Large intestine (tissue), 3 donors: ENCODE results near the gene KMT2C. TPM values are rescaled to one million over a fixed set of nuclear protein-coding genes. Genes with fewer than 3 reads are reported as not detected.
"Not testable (repeated sequence)": the region's sequence is repeated elsewhere in the genome, so short reads cannot be mapped to it uniquely, and the experiment has no call there.

Experiments
- DNase-seq, 2 donors: peaks; one replicate each; pipeline versions ENCODE4 v3.0.0 to v3.0.0-alpha.2; 2013
- H3K27ac ChIP-seq: one replicate; pipeline ENCODE4 v1.5.1; 2013; ENCODE audit warnings: low read length
- H3K27me3 ChIP-seq: 2 replicates; pipeline ENCODE4 v1.6.1; 2013; ENCODE audit warnings: low read length; ENCODE audit not compliant: control insufficient read depth, insufficient read depth
- H3K36me3 ChIP-seq: 2 replicates; pipeline ENCODE4 v1.6.1; 2013; ENCODE audit warnings: low read length; ENCODE audit not compliant: control insufficient read depth, insufficient read depth
- H3K4me1 ChIP-seq: one replicate; pipeline ENCODE4 v1.6.1; 2013; ENCODE audit warnings: low read length; ENCODE audit not compliant: control insufficient read depth, insufficient read depth
- H3K4me3 ChIP-seq: one replicate; pipeline ENCODE4 v1.5.1; 2013; ENCODE audit warnings: low read length
- H3K9me3 ChIP-seq: one replicate; pipeline ENCODE4 v1.6.1; 2013; ENCODE audit warnings: mild to moderate bottlenecking, low read depth, low read length, moderate library complexity; ENCODE audit not compliant: control insufficient read depth
- WGBS: methylation state at CpG from one replicate; pipeline ENCODE4 v1.1.5; 2013; ENCODE audit warnings: low lambda C conversion rate; ENCODE audit not compliant: insufficient coverage; 5-methylcytosine and 5-hydroxymethylcytosine counted together
- polyA plus RNA-seq: library from polyadenylated mRNA; unstranded; fragments of 120-200 nt; gene quantifications from one replicate; pipeline ENCODE4 v1.2.1, GENCODE V29; 2013

The KMT2C gene
- polyA plus RNA-seq, 1 donor: 34.1 TPM

DNA sequence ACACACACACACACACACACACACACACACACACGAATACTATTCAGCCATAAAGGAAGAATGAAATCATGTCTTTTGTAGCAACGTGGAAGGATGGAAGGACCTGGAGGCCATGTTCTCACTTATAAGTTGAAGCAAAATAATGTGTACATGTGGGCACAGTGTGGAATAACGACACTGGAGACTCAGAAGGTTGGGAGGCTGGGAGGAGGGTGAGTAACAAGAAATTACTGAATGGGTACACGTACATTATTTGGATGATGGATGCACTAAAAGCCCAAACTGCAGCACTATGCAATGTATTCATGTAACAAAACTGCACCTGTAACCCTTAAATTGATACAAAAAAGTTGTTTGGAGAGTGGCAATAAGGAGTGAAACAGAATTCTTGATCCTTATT, 32.1 kb downstream of the KMT2C start:
- H3K4me1 ChIP-seq: no peaks in the 10 kb centered on the region
- peaks cover 12% of the 10 kb centered on the region for H3K9me3 ChIP-seq
- H3K27me3 ChIP-seq: no peaks in the 10 kb centered on the region
- H3K4me3 ChIP-seq: no peak overlapping the region
- 43% methylated on average over 3 of the region's 4 CpGs for WGBS
- no peaks in the 10 kb centered on the region for H3K36me3 ChIP-seq
- no peak overlapping the region for H3K27ac ChIP-seq
- peak in 1 of 2 donors; percentile 17 for DNase-seq

DNA sequence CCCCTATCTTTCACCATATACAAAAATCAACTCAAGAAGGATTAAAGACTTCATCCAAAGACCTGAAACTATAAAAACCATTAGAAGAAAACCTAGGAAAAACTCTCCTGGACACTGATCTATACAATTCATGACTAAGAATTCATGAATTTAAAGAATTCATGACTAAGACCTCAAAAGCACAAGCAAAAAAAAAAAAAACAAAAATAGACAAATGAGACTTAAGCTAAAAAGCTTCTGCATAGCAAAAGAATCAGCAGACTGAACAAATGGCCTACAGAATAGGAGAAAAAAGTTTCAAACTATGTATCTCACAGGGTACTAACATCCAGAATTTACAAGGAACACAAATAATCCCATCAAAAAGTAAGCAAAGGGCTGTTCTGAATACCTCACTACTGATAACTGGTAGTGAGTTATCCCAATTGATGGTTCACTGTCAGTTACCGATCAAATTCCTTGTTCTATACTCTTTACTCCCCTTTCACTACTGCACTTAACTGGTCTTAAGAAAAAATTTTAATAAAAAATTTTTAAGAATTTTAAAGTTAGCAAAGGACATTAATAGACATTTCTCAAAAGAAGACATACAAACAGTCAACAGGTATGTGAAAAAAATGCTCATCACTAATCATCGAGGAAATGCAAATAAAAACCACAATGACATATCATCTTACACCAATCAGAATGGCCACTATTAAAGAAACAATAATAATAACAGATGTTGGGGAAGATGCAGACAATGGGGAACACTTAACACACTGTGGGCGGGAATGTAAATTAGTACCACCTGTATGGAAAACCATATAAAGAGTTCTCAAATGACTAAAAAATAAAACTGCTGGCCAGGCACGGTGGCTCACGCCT, 33.2 kb downstream of the KMT2C start:
- Histone ChIP-seq H3K36me3 (no peaks in the 10 kb centered on the region), H3K27ac (no peak overlapping the region), H3K4me1 (no peaks in the 10 kb centered on the region), H3K9me3 (peaks cover 12% of the 10 kb centered on the region), H3K27me3 (no peaks in the 10 kb centered on the region), H3K4me3 (no peak overlapping the region)
- 52% methylated on average over 5 of the region's 5 CpGs for WGBS
- DNase-seq: no peak

DNA sequence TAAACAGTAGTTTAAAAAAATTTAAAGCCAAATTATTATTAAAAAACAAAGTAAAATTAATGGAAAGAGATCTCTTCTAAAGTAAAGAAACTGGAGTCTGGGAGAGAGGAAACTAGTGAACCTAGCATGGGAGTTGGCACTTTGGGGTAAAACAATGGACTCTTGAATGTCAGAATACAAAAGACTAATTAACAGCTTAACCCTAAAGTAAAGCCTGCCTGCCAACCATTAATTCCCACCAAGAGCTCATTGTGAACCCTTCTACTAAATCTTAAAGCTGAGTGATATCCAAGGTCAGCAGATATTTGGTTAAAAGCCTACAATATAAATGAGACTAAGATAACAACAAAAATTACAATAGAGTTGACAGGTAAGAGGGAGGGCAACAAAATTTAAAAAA, 36.5 kb downstream of the KMT2C start:
- no peaks in the 10 kb centered on the region for H3K9me3 ChIP-seq
- no peak overlapping the region for H3K4me3 ChIP-seq
- no peak for DNase-seq
- H3K4me1 ChIP-seq: no peaks in the 10 kb centered on the region
- no peak overlapping the region for H3K27ac ChIP-seq
- no peaks in the 10 kb centered on the region for H3K27me3 ChIP-seq
- no peaks in the 10 kb centered on the region for H3K36me3 ChIP-seq

DNA sequence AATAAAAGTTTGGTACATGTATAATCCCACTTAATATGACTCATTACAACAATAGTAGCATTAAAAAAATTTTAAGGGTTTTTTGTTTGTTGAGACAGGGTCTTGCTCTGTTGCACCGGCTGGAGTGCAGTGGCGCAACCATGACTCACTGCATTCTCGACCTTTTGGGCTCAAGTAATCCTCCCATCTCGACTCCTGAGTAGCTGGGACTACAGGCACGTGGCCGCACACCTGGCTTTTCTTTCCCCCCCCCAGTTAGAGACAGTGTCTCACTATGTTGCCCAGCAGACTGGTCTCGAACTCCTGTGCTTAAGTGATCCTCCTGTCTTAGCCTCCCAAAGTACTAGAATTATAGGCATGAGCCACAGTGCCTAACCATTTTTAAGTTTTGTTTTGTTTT, 40.7 kb downstream of the KMT2C start:
- Histone ChIP-seq H3K36me3 (no peaks in the 10 kb centered on the region), H3K27me3 (no peaks in the 10 kb centered on the region), H3K27ac (no peak overlapping the region), H3K4me3 (no peak overlapping the region), H3K9me3 (no peaks in the 10 kb centered on the region), H3K4me1 (no peaks in the 10 kb centered on the region)
- no peak for DNase-seq
- no CpG with 5 or more reads among the region's 7 CpGs for WGBS

DNA sequence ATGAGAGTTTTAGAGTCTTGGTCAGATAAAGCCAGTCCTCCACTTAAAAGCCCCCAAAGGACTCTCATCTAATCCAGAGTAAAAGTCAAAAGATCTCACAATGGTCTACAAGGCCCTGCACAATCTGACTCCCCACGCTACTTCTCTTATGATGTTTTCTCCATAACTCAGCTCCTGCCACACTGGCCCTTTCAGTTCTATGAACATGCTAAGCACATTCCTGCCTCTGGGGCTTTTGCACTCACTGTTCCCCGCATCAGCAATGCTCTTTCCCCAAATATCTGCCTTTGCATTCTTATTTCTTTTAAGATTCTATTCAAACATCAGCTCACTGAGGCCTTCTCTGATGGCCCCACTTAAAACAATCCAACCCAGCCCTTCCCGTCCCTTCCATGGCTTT, 41.6 kb downstream of the KMT2C start:
- H3K4me1 ChIP-seq, H3K4me3 ChIP-seq, H3K9me3 ChIP-seq, H3K27ac ChIP-seq, H3K27me3 ChIP-seq, H3K36me3 ChIP-seq: not testable (repeated sequence)
- DNase-seq: peak in 1 of 2 donors; percentile 24
- WGBS: 64% methylated on average over 3 of the region's 3 CpGs

DNA sequence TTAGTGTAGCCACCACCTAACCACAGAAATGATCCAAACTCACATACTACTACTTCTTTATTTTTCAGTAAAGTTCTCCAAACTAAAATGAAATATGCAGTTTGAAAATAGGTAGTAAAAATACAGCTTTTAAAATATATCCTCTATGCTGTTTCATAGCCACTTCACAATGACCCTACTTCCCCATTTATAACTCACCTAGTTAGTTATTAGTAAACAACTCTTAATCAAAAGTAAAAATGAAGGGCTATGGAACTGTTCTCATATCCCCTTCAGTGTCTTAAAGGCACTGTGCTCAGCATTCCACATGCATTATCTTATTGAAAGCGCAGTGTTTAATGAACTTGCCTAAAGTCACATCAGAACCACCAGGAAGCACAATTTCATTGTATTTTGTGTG, 43.5 kb downstream of the KMT2C start:
- no peak for DNase-seq
- Histone ChIP-seq H3K27ac (no peak overlapping the region), H3K36me3 (no peaks in the 10 kb centered on the region), H3K27me3 (no peaks in the 10 kb centered on the region), H3K4me3 (no peak overlapping the region), H3K4me1 (no peaks in the 10 kb centered on the region), H3K9me3 (no peaks in the 10 kb centered on the region)
- no CpG with 5 or more reads among the region's 1 CpG for WGBS

DNA sequence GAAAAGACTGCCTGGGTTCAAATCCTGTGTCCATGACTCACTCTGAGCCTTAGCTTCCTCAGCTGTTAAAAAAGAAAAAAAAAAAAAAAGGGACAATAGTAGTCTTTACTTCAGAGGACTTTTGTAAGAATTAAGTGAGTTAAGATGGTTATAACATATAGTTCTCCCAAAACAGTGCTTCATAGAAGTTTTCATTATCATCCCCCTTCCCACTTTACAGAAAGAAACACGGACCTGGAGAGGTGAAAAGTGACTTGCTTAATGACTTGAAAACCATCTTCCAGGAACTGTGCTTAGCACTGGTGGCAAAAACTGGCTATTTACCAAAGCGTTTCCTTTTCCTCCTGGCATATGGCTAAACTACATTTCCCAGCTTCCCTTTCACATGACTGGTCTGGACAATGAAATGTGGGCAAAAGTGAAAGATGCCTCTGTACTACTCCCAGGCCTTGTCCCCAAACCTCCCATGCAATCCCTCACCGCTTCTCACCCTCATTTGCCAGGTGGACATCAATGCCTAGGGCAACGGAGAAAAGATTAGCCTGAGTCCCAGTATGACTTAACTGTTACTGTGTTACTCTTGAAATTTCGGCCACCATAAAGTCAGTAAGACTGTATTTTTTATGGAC, 49.6 kb downstream of the KMT2C start:
- H3K27me3 ChIP-seq, H3K9me3 ChIP-seq, H3K4me1 ChIP-seq, H3K36me3 ChIP-seq, DNase-seq, H3K27ac ChIP-seq, H3K4me3 ChIP-seq: not testable (repeated sequence)
- 39% methylated on average over 2 of the region's 5 CpGs for WGBS

DNA sequence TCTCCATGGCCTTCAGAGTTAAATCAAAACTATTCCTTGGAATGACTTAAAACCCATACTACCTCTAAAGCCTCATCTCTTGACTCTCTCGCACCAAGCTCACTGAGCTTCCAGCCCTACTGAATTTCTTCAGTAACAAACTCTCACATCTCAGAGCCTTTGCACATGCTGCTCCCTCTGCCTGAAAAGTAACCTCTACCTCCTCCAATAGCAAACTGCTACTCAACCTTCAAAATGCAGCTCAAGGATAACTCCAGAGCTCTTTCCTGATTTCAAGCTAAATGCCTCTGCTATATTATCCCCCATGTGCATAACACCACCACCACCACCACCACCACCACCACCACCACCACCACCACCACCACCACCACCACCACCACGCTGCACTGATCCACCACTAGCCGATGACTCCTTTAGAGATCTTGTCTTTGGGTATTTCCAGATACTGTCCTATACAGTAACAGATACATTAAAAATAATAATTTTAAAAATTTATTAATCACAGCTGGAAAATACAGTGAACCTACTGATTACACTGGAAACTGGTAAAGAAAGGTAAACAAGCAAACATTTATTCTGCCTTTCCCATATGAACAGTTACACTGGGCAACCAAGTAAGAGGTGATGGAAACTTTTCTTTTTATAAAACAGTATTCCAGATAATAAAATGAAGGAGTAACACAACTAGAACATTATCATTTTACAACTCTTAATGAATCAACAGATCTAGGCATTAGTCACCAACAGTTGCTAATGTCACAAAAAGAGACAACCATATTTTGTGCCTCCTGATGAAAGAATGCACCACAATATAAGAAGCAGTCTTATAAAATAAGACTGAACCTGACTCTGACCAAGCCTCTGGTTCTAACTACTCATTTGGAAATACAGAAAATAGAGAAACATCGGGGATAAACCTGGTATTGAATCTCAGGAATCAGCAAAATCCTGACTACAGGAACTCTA, 51.3 kb downstream of the KMT2C start:
- H3K27me3 ChIP-seq, DNase-seq, H3K9me3 ChIP-seq, H3K36me3 ChIP-seq, H3K27ac ChIP-seq, H3K4me3 ChIP-seq, H3K4me1 ChIP-seq: not testable (repeated sequence)
- WGBS: 51% methylated on average over 3 of the region's 4 CpGs

DNA sequence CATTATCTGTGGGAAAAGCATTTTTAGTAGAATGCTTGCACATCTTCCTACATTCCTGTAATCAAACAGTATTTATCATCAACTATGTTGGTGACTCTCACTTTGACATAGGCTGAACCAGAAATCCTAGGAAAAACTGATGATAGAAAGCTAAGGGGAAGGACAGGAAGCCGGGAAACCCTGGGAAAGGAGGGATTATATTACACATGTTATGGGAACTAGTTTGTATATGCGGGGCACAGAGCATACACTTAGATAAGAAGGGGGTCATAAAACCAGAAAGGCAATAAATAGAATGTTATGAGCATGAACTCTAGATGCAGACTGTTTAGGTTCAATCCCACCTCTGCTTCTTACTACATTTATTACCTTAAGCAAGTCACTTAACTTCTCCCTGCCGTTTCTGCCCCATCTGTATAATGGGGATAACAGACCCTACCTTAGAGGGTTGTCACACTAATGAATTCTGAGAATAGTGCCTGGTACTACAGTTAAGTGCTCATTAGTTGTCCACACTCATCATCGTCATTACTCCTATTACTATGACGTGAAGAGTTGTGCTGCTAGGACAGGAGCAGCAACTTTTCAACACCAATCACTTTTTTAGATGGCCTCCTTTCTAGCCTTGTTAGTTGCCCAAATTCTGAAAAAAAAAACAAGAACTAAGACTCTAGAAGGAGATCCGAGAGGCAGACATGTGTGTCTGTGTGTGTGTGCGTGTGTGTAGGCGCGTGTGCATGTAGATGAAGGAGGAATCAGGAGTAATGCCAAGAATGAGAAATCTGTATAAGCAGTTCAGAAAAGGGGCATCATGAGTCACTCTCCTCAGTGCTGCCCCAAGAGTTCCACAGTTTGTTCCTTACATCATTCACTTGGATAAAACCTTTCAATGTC, 52.2 kb downstream of the KMT2C start:
- Histone ChIP-seq H3K4me1 (peaks cover 4% of the 10 kb centered on the region), H3K27me3 (no peaks in the 10 kb centered on the region), H3K27ac (no peak overlapping the region), H3K36me3 (no peaks in the 10 kb centered on the region), H3K4me3 (no peak overlapping the region), H3K9me3 (no peaks in the 10 kb centered on the region)
- peak in 1 of 2 donors; percentile 27 for DNase-seq
- WGBS: 60% methylated on average over 2 of the region's 9 CpGs
